Glomerular visceral epithelial cell (primary cell): ENCODE data around the gene TSHZ2.
"Not testable (repeated sequence)": the region's sequence is repeated elsewhere in the genome, so short reads cannot be mapped to it uniquely, and the experiment has no call there.

Experiments used
- DNase-seq: peaks from one replicate; pipeline ENCODE4 v3.0.0-alpha.2; 2016; ENCODE audit errors: extremely low spot score

The TSHZ2 gene

GRCh38 chr20:53453076-53453475 is 480.9 kb downstream of the TSHZ2 start:
- no peak for DNase-seq

GRCh38 chr20:53454675-53455276 is 482.6 kb downstream of the TSHZ2 start:
- DNase-seq: no peak

GRCh38 chr20:53463101-53463972 is 491.2 kb downstream of the TSHZ2 start:
- DNase-seq: no peak

GRCh38 chr20:53466279-53466678 is 494.1 kb downstream of the TSHZ2 start:
- no peak for DNase-seq

- no peak for DNase-seq
Observed at GRCh38 chr20:53468587-53468986, 496.4 kb downstream of the TSHZ2 start.

- DNase-seq: not testable (repeated sequence)
Observed at GRCh38 chr20:53472859-53473258, 500.7 kb downstream of the TSHZ2 start.

- DNase-seq: no peak
Observed at GRCh38 chr20:53480913-53481312, 508.8 kb downstream of the TSHZ2 start.

- no peak for DNase-seq
Observed at GRCh38 chr20:53487461-53488200, 515.5 kb downstream of the TSHZ2 start.

GRCh38 chr20:53488775-53489272 is 516.7 kb downstream of the TSHZ2 start:
- DNase-seq: no peak

- DNase-seq: no peak
Observed at GRCh38 chr20:53489528-53489927, 517.4 kb downstream of the TSHZ2 start.

GRCh38 chr20:53490620-53491019 is 518.5 kb downstream of the TSHZ2 start:
- DNase-seq: no peak

GRCh38 chr20:53491462-53491861 is 519.3 kb downstream of the TSHZ2 start:
- DNase-seq: no peak

GRCh38 chr20:53492212-53492611 is 520.1 kb downstream of the TSHZ2 start:
- no peak for DNase-seq

GRCh38 chr20:53493311-53493857 is 521.2 kb downstream of the TSHZ2 start:
- no peak for DNase-seq

GRCh38 chr20:53494753-53495152 is 522.6 kb downstream of the TSHZ2 start:
- no peak for DNase-seq

GRCh38 chr20:53495398-53496092 is 523.4 kb downstream of the TSHZ2 start:
- DNase-seq: no peak

GRCh38 chr20:53497246-53497645 is 525.1 kb downstream of the TSHZ2 start:
- no peak for DNase-seq

- no peak for DNase-seq
Observed at GRCh38 chr20:53498341-53498740, 526.2 kb downstream of the TSHZ2 start.

- DNase-seq: no peak
Observed at GRCh38 chr20:53500651-53501050, 528.5 kb downstream of the TSHZ2 start.

- DNase-seq: no peak
Observed at GRCh38 chr20:53502820-53503219, 530.7 kb downstream of the TSHZ2 start.

- no peak for DNase-seq
Observed at GRCh38 chr20:53503517-53503919, 531.4 kb downstream of the TSHZ2 start.
